LNCaP clone FGC (cell line): Measurements from ENCODE around the gene ARF6.

Experiments
- DNase-seq: peaks from one replicate; pipeline ENCODE4 v3.0.0-alpha.2; 2011; ENCODE audit warnings: low read depth
- H3K4me3 ChIP-seq: 2 replicates; pipeline ENCODE4 v1.5.1; 2011; ENCODE audit warnings: mild to moderate bottlenecking, low read depth, low read length, control low read depth
- TF ChIP-seq, protein P1 (sequence below): IDR thresholded peaks from 2 replicates; pipeline ENCODE4 v1.5.1; 2012; ENCODE audit warnings: mild to moderate bottlenecking; ENCODE audit not compliant: control insufficient read depth, insufficient read depth; ENCODE audit errors: extremely low read depth

The ARF6 gene

DNA sequence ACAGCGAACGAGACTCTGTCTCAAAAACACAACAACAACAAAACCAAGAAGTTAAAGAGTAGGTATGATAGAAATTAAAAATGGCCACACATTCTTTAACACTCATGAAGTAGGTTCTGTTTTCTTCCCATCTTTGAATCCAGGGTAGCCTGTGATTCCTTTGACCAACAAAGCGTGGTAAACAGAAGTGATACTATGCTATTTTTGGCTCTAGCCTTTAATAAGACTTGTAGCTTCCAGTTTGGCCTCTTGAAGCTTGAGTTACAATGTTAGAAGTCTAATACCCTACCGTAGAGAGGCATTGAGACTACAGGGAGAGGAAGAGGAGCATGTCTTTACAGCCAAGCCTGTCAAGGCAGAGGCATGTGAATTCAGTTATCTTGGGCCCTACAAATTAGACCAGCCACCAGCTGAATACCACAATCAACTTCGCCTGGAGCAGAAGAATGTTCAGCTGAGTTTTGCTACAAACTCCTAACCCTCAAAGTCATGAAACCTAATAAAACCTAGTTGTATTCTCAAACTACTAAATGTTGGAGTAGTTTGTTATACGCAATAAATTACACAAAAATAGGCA lies 35.4 kb upstream of the ARF6 start:
- no peak for DNase-seq

DNA sequence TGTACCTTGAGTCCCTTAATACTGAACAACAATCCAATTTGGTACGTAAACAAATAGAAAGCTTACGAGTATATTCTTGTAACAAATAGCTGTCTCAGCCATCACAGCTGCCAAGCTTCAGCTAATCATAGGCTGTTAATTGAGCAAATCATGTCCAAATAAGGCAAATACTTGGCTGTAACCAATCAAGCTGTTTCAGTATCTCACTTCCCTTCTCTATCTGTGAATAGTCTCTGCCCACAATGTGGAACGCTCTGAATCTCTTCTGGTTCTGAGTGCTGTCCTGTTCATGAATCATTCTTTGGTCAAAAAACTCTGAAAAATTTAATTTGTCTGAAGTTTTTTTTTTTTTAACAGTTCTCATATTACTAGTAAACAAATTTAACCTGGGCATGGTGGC lies 34.5 kb upstream of the ARF6 start:
- H3K4me3 ChIP-seq: no peak overlapping the region
- no peak for DNase-seq

More for the DNA sequence above, 35.4 kb upstream of the ARF6 start:
- H3K4me3 ChIP-seq: no peak overlapping the region
- TF ChIP-seq, protein P1, sequence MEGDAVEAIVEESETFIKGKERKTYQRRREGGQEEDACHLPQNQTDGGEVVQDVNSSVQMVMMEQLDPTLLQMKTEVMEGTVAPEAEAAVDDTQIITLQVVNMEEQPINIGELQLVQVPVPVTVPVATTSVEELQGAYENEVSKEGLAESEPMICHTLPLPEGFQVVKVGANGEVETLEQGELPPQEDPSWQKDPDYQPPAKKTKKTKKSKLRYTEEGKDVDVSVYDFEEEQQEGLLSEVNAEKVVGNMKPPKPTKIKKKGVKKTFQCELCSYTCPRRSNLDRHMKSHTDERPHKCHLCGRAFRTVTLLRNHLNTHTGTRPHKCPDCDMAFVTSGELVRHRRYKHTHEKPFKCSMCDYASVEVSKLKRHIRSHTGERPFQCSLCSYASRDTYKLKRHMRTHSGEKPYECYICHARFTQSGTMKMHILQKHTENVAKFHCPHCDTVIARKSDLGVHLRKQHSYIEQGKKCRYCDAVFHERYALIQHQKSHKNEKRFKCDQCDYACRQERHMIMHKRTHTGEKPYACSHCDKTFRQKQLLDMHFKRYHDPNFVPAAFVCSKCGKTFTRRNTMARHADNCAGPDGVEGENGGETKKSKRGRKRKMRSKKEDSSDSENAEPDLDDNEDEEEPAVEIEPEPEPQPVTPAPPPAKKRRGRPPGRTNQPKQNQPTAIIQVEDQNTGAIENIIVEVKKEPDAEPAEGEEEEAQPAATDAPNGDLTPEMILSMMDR: no peak

DNA sequence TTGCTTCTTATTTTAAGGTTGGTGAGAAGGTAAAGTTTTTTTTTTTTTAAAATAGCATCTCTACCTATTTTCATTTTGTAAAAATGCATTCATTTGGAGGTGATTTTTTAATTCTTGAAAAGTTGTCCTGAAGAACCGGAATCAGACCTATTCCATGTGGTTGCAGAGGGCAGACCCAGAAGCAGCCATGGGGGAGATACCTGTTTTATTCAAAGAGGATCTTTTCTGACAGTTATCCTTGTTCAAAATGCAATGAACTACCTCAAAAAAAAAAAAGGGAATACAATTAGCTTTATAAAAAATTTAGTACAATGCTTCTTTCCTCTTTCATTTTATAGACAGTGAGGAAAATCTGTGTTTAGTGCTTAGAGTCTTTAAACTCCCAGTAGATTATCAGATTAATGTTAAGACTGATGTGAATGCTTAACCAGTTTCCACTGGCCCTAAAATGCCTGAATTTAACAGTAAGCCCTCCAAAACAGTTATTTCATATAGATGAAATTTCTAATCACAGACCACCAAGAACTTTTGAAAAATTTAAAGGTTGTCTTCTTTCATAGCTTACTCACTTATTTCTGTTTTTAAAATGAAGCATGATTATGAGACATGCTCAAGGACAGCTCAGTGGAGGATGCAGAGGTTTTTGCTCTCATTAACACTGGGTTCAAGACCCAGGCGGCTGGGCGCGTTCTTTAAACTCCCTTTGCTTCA lies 31.7 kb upstream of the ARF6 start:
- no peak for DNase-seq
- TF ChIP-seq, protein P1: no peak

More for the DNA sequence above, 34.5 kb upstream of the ARF6 start:
- TF ChIP-seq, protein P1: no peak

DNA sequence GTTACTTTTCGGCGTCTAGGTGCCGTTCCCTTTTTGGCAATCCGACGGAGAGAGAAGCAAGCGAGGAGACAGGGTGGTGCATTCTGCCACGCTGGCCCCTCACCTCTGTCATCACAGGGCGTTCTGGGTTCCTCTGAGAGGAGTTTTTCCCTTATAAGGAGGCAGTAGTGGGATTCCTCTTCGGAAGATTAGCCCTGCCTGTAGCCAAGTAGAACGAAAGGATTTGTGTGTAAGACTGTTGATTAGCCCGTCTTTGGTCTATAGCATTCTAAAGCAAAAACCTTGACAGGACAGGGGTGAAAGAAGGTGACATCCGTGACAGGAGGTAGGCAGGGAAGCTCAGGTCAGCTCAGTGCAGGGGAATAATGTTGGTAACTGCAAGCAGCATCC lies 31.2 kb upstream of the ARF6 start:
- H3K4me3 ChIP-seq: peak overlapping the region; percentile 61
- no peak for DNase-seq
- TF ChIP-seq, protein P1: no peak

More for the DNA sequence above, 31.7 kb upstream of the ARF6 start:
- peak overlapping the region; percentile 61 for H3K4me3 ChIP-seq

DNA sequence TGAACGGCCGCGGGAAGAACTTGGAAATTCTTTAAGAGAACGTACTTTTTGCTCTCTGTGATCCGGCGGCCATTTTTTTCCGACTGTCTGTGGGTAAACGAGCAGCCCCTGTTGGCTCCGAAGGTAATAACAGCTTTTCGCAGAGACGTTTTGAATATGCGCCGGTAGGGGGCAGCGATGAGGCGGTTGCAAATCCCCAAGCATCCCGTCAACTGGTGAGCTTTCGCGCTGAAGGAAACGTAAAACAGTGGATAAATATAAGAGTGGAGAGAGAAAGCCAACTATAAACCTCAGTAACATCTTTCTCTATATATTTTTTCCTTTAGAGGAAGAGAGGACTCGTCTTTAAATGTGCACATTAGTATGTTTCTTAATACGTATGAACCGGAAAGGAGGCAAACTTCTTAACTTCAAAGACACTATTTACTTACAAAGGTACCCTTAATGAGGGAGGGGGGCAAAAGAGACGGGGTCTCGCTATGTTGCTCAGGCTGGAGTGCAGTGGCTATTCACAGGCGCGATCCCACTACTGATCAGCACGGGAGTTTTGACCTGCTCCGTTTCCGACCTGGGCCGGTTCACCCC lies 30.7 kb upstream of the ARF6 start:
- H3K4me3 ChIP-seq: peak overlapping the region; percentile 61
- TF ChIP-seq, protein P1: peak; percentile 100
- DNase-seq: peak; percentile 67

DNA sequence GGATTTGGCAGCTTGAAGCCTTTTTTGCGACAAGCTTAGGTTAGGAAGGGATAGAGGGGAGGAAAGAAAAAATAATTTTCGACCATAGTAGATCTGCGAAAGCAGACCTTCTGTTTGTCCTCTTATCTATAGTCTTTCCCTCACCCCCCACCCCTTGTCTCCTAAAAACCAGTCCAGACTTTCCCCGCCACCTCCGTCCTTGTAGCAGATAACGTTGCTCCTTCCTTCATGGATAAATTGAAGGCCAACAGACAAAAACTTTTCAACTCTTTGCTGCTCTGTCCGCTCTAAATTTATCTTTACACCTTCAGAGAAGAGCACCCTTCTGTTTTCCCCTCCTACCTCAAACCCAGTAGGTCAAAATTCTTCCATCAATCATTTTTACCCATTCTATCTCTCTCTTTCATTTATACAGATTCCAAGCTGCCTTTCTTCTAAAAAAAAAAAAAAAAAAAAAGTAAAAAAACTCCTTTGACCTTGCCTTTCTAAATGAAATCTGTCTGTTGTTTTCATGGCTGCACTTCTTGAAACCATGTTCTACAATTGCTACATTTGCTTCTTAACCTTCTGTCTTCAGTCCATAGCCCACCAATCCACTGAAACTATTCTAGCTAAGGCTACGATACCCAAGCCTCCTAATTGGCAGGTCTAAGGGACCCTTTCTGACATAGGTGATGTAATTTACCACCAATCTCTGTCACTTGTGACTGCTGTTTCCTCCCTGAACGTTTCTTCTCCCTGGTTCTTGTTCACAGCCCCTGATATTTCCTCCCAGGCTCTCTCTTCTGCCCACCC lies 29.2 kb upstream of the ARF6 start:
- TF ChIP-seq, protein P1: no peak
- H3K4me3 ChIP-seq: peak overlapping the region; percentile 97
- DNase-seq: no peak
